Eye (tissue), 1 donor: ENCODE data around the gene ALX4.

ENCODE experiments used
- DNase-seq: peaks from one replicate; pipeline ENCODE4 v3.0.0-alpha.2; 2015

ALX4 gene

DNA sequence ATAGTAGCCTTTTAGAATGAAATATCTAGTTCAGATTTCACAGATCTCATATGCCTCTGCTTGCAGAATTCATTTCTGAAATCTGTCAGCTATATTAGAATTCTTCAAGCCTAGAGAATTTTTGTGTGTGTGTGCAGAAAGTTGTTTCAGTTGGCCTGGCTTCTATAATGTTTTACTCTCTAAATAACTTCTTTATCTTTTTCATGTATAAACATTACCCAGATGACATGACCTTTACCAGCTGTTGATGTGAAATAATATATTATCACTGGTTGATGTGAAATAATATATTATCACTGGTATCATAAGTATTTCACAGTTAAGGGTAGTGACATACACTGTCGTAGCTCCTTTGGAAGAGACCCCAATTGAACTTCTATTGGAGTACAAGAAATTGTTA lies 72.8 kb downstream of the ALX4 start:
- DNase-seq: no peak

DNA sequence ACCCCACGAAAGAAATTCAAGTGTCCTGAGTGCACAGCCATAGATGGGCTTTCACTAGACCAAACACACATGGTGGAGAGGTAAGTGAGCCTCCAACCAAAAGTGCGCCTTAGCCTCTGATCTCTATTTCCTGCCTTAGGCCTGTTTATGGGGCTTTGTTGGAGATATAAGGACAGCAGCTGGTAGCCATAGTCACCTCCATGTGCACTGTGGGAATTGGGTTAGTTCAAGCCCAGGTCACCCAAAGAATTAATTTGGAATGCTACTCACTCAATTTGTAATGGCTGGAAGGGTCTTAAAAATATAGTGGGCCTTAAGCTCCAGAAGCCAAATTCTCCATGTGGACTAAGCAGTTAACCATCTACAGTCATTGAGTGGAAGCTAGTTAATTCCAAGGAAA lies 73.6 kb downstream of the ALX4 start:
- no peak for DNase-seq

DNA sequence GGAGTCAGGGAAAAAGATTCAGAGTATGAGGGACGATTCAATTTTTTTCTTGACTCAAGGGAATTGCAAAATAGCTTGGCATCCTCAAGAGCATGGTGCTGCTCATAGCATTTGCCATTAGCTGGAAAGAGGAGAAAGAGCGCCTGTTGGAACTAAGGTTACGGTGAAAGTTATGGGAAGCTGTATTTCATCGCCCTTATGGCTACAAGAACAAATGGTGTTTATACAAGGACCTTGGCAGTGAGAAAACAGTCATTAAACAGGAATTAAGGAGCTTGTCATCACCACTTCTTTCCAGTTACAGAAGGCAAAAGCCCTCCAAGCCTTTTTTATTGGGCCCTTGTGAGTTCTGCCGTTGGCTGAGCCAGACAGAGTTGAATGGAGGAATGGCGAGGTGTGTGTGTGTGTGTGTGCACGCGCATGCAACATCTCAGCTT lies 74.2 kb downstream of the ALX4 start:
- no peak for DNase-seq

DNA sequence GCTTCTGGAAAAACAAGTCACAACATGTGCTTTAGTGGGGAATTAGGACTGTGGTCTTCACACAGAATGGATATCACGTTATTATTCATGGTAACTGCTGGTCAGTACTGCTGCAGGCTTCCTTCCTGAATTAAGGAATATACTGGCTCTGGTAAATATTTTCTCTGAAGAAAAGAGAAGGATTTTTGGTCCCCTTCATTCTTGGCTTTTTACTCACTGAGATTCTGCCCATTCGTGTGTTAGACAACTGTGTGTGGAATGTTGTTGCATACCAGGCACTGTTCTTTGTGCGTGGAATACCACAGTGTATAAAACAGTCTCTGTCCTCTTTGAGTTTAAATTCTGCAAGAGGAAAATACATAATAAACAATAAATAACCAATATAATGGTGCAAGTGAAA lies 80.3 kb downstream of the ALX4 start:
- no peak for DNase-seq

DNA sequence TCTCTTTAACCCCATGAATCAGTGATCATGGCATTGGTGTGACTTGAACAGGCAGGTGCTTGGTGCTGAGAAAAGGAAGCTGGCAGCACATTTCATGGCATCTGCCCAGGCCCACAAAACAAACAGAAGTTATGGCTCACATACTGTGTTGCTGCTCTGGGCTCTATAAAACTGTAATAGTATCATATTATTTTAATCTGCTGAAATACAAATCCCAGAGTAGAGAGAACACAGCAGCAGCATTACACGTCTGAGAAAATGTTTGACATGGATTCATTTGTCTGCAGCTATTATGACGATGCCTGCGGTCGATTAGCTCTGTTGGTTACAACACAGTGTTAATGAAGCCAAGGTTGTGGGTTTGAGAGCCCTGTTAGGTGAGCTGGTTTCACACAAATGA lies 80.8 kb downstream of the ALX4 start:
- DNase-seq: no peak

DNA sequence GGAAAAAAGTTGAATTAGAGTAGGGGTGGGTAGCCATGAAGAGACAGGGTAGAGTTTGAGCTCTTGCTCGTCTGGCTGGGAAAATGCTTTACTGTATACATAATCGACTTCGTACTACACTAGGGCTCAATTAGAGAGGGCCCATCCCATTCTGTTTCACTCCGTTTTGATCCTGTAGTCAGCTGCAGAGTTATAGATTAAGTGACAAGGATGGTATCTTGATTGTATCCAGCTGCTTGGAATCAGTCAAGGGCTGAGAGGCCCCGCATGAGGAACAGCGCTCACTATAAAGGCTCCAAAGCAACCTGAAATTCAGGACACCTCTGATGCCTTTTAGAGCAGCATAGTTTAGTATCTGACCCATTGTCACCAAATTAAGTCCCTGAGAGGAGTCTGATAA lies 81.6 kb downstream of the ALX4 start:
- peak; percentile 30 for DNase-seq

DNA sequence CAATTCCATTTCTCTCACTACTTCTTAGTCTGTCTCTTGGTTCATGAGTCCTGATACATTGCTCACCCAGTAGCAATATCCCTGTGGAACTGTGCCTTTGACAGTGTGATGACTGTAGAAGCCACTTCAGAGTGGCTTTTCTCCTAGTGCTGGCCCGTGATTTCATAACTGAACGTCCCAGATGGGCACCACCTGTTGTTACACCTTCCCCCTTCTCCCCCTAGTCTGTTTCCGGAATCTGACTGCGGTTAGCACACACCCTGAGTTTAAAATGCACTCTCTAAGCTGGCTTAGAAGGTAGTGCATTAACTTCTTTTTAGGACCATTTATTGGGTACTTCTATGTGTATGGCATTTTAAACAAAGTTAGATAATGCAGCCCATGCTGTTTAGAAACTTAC lies 83.0 kb downstream of the ALX4 start:
- DNase-seq: no peak

DNA sequence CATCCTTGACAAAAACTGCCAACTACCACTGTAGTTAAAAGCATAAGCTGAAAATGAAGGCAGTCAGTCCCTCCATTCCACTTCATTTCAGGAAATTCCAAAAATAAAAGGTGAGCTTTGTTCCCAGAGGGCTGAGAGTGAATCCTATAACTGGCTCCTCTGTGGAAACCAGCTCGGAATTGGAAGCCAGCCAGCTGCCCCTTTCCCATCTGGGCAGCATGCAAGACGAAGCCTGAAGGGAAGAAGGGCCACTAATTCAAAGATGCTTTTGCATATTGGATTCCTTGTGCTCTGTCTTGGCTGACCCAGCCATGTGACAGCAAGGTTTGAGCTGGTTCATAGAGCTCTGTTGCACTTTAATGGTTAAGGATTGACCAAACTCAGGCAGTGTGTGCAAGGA lies 83.4 kb downstream of the ALX4 start:
- no peak for DNase-seq

DNA sequence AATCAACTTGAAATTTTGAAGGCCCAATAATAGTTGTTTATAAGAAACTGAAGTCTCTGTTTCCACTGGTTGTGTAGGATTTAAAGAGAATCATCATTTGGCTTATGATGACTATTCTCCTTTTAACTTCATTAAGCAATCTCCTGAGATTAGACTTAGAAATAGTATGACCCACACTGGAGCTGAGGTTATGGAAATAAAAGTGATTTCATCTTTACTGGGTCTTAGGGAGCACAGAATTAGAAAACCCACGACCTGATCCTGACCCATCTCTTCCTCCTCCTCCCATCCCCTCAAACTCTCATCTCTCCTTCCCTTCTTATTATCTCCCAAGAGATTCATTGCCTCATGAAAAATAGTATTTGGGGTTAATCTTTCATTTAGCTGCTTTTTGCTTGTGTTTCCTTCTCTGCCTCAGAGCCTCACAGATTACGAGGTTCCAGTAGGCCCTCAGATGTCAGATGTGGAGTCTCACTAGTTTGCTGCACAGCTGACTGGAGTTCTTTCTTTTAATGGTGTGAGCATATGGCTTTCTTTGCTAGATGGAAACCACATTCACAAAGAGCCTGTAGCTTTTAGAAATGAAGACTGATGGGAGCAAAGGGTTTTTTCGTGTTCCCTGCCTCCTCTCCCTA lies 85.0 kb downstream of the ALX4 start:
- no peak for DNase-seq

DNA sequence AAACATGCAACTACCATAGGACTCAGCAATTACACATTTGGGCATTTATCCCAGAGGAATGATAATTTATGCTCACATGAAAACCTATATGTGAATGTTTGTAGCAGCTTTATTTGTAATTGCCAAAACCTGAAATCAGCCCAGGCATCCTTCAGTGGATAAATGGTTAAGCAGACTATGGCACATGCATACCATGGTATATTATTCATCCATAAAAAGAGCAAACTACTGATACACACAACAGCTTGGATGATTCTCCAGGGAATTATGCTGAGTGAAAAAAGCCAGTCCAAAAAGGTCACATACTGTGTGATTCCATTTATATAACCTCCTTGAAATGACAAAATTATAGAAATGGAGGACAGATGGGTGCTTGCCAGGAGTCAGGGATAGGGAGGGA lies 86.7 kb downstream of the ALX4 start:
- no peak for DNase-seq

DNA sequence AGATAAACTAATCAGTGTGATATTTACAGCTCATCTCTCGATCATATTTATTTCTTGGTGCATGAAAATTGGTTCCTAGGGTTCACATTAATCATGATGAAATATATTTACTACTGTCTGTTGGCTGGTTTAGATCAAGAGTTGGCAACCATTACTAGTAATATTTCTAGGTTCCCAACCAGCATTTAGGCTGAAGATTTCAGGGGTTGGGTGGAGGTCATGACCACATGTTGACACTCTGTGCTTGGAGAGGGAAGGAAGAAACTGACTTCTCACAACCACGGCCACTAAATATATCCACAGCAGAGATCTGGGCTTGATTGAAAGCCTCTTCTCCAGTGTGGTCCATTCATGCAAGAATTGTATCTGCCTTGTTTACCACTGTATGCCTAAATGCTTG lies 87.9 kb downstream of the ALX4 start:
- no peak for DNase-seq

DNA sequence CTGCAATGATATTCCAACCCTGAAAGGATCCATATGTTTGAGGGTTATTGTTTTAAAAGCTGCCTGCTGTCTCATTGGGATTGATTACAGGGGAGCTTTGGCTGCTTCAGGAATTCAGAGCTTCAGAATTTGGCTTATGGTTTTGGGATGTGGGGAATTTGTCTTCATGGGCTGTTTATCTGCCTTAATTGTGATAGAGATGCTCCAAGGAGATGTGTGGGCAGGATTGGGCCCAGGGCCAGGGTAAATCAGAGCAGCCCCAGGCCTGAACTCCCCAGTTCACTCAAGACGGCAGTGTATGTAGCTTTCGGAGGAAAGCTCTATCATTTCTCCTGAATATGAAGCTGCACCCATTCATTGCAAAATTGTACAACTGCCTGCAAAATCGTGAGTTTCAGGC lies 88.5 kb downstream of the ALX4 start:
- DNase-seq: no peak

DNA sequence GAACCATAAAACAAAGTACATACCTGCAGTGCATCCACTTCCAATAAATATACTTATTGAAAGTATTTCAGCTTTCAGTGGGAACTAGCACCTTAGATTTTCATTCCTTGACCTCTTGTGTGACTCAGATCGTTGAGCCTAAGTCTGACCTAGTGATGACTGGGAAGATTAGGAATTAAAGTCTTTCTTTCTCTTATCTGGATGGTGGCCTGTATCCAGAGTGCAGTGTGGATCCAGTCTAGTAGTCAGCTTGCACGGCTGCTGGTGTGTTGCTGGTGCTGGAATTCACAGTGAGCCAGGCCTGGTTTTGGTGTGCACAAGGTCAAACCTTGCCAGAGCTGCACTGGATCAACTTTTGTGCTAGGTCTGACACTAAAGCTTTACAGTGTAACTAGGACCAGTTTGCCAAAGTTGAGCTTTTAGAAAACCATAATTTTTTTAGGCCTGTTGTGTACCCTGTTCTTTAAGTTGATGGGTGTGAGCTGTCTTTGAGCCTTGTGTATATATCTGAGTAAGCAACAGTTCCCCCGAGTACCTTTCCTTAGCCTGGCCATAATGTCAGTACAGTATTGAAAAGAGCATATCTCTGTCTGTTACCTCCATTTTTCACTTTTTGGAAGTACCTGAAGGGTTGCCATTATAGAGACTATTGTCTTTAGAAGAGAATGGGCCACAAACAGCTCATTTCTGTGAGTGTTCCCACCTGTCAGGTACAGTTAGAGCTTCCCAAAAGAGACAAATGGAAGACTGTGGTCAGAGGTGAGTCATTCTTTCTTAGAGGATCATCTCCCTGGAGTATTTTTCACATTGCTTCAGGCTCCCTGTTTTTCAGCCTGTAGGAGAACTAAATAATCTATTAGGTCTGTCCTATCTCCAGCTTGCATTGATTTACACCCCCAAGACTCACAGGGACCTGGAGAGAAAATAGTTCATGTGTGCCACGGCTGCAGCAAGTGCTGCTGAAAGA lies 89.8 kb downstream of the ALX4 start:
- DNase-seq: no peak

DNA sequence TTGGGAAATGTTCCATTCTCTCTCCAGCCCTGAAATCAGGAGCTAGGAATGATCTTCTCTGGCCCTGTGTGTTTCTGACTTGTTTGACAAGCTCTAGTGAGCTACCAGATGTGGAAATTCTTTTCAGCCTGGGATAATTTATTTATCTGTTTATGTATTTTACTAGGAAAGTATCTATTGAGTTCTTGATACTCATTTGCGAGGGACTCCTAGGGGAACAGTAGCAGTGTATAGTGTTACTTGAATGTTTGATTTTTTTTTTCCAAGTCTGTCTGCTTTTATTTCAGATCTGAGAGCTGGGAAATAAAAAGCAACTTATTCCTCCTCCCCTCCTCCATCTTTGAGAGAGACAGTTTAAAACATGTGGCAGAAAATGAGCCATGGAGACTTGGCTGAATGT lies 92.5 kb downstream of the ALX4 start:
- DNase-seq: no peak

DNA sequence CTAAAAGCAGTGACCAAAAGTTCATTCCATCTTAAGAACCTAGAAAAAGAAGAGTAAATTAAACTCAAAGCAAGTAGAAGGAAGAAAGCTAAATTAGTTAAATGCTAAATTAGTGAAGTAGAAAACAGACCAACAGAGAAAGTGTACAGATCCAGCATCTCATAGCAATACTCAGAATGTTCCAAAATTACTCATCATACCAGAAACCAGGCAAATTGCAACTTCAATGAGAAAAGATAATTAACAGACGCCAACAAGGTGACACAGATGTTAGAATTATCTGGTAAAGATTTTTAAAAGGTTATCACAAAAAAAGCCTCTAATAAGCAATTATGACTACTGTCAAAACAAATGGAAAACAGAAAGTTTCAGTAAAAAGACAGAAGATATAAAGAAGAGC lies 96.8 kb downstream of the ALX4 start:
- no peak for DNase-seq

DNA sequence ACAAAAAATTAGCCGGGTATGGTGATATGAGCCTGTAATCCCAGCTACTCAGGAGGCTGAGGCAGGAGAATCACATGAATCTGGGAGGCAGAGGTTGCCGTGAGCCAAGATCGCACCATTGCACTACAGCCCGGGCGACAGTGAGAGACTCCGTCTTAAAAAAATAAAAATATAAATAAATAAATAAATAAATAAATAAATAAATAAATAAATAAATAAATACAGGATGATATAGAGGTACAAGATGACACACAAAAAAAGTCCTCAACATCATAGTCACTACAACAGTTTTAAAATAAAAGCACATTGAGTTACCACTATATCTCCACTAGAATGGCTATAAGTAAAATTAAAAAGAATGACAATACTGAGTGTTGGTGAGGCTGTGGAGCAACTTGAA lies 97.8 kb downstream of the ALX4 start:
- DNase-seq: no peak
